HG02610 (cell line): ENCODE results near the gene CEP72.
"Not testable (repeated sequence)": the region's sequence is repeated elsewhere in the genome, so short reads cannot be mapped to it uniquely, and the experiment has no call there.

ENCODE experiments used
- ATAC-seq: cut with Tn5 transposase; IDR thresholded peaks from one replicate; pipeline ENCODE4 v1.9.1; 2021; ENCODE audit warnings: mild to moderate bottlenecking, moderate library complexity; ENCODE audit not compliant: unreplicated experiment

CEP72 gene

DNA sequence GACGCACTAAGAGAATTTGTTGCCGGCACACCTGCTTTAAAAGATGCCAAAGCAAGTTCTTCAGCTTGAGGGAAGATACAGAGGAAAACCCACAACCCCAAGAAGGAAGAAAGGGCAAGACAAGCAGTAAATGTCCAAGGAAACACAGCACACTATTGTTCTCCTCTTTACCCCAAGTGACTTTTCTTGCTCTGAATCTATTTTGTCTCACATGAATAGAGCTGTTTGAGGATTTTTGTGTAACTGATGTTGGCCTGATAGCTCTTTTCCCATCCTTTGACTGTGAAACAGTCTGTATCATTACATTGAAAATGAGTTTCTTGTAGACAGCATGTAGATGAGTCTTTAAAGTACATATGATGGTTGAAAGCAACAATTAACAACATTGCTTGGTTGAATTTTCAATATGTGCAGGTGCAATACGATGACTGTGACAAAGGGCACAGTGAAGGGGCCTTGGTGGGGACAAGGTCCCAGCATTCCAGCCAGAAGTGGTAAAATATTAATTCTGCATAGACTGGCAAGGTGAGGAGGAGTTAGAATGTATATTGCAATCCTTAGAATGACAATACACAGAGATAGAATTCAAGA lies 16.8 kb upstream of the CEP72 start:
- no peak for ATAC-seq

DNA sequence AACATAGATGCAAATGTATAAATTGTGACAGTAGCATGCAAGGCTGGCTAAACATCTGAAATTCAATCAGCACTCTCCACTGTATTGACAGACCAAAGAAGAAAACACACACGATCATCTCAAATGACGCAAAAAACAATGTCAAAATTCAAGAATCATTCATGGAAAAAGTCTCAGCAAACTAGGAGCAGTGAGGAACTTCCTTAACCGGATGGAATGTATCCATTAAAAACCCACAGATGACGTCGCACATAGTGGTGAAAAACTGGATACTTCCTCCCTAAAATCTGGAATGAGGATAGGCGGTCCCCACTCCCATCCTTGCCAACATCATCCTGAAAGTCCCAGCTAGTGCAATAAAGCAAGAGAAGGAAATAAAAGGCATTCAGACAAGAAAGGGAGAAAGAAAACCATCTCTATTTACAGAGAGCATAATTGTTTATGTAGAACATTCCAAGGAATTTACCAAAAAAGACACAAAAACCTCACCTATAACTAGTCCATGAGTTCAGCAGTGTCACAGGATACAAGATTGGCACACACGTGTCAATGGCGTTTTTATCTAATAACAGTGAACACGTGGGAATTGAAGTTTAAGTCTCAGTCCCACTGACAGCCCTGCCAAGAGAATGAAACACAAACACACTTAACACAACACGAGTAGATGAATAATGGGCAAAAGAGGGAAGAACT lies 14.1 kb upstream of the CEP72 start:
- ATAC-seq = no peak

DNA sequence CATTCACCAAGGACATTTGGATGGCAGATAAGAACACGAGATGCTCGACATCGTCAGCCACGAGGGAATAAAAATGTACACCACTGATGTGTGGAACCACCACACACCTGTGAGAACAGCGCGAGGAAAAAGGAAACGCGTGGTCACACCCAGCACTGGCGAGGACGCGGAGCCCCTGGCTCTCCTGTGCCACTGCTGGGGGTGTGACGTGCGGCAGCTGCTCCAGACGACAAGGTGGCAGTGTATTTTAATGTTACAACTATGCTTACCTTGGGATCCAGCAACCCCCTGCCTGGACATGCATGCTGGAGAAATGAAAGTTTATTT lies 13.6 kb upstream of the CEP72 start:
- ATAC-seq = no peak

DNA sequence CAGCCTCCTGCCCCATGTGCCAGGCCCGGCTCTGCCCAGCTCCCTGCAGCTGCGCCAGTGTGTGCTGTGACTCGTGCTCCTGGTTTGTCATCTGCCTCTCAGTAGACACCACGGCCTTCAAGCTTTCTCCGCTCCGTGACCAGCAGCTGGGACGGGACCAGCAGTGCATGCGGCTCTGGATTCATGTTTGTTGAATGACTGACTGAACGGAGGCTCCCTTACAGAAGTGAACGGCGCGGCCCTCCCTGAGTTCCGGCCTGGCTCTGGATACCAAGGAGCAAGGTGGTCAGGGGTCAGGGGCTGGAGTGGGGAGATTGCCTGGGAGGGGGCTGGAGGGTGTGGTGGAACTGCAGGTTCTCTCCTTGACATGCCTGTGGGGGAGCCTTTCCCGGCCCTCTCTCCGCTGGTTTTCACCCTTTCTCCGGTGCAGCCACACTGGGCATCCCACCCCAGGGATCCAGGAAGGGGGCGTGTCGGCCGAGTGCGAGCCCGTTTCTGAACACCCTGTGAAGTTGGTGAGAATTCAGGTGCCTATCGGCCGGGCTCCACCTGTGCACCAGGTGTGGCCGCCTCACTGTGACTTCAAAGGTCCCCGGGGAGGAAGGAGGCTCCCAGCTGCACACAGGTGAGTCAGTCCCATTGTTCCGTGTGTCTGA lies 11.1 kb upstream of the CEP72 start:
- ATAC-seq = no peak

DNA sequence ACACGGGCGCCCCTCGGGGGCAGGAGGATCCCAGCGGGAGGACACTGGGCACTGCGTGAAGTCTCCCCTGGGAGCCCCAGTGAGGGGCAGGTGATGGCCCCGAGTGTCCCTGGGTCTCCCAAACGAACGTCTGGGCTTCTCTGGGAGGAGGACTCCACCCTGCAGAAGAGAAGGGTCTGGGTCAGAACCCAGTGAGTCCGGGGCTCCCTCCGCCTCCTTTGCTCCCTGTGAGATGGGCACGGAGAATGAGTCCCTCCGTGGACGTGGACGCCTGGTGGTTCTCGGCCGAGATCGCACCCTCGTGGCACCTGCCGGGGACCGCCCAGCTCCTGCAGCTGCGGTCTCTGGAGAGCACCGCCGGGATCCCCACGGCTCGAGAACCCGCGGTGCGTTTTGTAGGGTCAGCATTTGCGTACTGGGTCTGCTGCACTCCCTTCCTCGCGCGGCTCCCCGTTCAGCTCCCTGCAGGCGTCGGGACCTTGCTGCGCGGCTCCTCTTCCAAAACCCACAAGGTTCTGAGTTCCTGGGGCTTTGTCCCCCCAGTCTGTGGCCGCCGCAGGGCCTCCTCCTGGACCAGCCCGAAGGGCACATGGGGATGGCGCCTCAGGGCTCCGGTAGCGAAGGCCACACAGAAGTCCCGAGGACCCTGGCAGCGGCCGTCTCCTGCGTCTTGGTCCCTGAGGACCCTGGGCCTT lies 10.2 kb upstream of the CEP72 start:
- ATAC-seq = no peak

DNA sequence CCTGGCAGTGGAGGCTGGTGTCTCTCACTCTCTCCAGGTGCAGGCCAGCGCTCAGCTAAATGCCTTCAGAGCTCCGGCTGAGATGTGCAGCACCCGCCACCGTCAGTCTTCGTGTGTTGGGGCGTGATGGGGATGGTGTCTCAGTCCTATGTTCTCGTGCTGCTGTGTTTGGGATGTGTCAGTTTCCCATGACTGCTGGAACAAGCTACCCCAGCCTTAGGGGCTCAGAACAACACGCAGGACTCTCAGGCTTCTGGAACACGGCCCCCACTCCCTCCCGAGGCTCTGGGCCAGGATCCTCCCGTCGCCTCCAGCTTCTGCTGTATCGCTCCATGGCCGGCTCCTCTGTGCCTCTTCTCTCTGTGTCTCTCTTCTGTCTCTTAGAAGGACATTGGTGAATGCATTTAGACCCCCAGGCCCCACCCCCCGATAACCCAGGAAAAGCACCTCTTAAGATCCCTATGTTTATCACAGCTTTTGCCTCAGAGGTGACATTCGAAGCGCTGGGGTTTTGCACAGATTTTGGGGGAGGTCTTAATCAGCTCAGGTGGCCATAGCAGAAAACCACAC lies 9.6 kb upstream of the CEP72 start:
- no peak for ATAC-seq

DNA sequence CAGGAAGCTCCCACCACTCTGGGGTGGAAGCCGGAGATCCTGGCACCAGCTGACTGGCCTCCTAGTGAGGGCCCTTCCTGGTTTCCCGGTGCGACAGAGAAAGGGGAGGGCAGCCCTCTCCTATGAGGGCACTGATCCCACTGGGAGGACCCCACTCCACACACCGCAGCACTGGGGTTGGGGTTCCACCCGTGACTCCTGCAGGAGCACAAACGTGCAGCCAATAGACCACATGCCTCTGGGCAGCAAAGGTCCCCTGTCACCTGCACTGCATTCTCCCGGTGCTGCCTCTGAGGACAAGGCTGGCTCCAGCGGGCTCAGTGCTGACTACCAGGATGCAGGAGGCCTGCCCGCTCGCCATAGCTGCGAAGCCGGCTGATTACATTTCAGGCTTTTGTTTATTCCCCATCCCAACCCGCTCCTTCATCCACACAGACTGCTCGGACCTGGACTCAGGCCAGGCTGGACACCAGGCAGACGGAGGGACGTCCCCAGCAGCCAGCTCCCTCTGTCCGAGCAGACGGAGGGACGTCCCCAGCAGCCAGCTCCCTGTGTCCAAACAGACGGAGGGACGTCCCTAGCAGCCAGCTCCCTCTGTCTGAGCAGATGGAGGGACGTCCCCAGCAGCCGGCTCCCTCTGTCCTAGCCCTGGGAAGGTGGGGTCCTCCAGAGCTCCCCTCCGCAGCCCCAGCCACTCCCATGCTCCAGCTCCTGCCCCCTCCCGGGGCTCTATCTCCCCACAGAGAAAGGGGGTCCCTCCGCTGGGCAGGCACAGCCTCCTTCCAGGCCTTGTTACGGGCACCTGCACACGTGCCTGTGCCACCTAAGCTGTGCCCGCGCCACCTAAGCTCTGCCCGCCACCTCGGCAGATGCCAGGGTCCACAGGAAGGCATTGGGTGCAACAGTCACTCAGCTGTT lies 8.8 kb upstream of the CEP72 start:
- no peak for ATAC-seq

DNA sequence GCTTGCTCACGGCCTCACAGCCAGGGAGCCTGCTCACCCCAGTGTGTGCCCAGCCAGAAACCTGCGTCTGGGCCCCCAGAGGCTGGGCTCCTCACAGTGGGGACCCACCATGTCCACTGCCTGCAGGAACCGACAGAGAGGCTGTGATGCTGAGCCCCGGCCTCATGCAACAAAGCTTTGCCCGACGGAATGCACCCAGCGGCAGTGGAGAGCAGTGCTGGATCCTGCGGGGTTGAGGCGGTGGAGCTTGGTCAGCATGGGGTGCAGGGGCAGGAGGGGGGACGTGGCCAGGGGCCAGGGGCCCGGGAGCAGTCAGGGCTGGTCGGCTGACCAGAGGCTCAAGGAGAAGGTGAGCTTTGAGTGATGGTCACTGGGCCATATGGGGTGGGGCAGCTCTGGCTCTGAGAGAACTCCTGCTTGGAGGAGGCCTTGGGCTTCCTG lies 7.7 kb upstream of the CEP72 start:
- no peak for ATAC-seq

DNA sequence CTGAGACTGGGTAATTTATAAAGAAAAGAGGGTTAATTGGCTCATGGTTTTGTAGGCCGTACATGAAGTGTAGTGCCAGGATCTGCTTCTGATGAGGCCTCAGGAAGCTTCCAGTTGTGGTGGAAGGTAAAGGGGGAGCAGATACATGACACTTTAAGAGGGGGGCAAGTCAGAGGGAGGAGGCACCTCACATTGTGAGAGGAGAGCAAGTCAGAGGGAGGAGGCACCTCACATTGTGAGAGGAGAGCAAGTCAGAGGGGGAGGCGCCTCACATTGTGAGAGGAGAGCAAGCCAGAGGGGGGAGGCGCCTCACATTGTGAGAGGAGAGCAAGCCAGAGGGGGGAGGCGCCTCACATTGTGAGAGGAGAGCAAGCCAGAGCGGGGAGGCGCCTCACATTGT lies 7.0 kb upstream of the CEP72 start:
- ATAC-seq = not testable (repeated sequence)

DNA sequence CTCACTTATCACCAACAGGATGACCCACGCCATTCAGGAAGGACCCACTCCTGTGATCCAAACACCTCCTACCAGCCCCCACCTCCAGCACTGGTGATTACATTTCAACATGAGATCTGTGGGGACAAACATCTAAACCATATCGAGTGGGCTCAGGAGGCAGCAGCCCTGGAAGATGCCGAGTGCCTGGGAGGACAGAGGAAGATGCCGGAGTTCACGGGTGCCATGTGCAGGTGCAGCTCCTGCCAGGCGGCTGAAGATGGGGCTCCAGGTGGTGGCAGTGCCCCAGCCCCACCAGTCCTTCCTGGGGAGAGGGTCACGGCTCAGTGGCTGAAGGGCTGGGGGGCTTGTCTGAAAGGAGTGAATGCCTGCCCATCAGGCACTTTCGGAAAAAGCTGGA lies 6.1 kb upstream of the CEP72 start:
- ATAC-seq = no peak

DNA sequence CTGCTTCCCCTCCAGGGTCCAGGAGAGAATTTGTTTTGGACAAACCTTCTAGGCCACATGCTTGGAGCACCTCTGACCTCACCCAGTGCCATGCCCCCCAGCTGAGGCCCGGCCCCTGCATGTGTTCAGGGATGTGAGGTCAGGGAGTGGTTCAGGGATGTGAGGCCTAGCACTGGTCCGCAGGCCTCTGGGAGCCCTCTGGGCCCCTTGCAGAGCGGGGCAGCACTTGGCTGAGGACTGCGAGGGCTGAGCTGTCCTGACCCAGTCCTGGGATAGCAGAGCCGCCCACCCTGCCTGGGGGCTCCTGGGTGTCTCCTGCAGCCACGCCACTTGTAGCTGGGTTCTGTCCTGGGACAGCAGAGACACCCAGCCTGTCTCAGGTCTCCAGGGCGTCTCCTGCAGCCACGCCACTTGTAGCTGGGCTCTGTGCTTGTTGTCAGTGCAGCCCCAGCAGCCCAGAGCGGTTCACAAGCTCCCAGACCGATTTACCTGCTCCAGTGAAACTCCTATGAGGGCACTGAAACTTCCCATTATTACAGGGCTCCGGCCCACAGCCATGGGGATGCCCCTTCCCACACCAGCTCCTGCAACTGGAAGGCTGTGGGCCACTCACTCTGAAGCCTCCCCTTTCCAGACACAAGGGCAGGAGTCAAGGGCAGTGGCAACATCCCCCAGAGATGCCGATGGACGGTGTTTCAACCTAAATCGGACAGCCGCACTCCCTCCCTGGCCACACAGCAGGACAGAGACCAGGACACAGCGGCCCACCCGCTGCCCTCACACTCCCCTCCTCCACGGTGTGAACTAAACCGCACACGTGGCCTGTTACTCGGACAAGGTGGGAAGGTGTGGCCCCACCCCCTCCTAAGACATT lies 5.4 kb upstream of the CEP72 start:
- no peak for ATAC-seq

DNA sequence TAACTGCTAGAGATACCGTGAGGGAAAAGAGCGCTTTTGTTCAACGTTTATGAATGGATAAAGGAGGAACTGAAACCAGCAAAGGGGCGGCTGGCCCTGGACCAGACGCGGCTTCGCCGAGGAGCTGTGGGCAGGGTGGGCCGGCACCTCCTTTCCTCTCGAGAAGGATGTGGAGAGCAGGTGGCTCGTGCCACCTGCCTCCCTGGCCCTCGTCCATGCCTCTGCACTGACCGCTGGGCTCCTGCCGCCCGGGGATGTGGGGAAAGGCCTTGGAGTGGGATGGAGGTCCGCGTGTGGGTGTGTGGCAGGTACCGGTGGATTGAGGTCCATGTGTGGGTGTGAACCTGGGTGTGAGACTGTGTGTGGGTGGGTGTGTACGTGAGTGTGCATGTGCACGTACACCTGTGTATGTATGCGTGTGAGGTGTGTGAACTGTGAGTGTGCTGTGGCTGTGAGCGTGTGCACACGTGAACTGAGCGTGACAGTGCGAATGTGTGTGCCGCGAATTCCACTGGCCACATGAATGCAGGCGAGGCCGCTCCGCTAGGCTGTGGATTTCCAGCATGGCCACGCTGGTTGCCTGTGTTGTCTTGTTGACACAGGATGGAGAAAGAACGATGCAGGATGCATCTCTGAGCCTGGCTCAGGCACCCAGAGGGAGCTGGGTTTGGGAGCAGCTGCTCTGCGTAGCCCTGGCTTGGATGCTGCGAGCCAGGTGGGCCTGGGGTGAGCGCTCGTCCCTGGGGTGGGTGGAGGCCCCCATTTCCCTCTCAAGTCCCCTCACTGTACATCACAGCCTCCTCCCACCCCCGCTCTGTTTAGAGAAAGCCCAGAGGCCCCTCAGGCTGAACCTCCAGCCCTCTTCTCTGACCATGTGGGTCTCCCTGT lies 4.4 kb upstream of the CEP72 start:
- peak; percentile 32 for ATAC-seq

DNA sequence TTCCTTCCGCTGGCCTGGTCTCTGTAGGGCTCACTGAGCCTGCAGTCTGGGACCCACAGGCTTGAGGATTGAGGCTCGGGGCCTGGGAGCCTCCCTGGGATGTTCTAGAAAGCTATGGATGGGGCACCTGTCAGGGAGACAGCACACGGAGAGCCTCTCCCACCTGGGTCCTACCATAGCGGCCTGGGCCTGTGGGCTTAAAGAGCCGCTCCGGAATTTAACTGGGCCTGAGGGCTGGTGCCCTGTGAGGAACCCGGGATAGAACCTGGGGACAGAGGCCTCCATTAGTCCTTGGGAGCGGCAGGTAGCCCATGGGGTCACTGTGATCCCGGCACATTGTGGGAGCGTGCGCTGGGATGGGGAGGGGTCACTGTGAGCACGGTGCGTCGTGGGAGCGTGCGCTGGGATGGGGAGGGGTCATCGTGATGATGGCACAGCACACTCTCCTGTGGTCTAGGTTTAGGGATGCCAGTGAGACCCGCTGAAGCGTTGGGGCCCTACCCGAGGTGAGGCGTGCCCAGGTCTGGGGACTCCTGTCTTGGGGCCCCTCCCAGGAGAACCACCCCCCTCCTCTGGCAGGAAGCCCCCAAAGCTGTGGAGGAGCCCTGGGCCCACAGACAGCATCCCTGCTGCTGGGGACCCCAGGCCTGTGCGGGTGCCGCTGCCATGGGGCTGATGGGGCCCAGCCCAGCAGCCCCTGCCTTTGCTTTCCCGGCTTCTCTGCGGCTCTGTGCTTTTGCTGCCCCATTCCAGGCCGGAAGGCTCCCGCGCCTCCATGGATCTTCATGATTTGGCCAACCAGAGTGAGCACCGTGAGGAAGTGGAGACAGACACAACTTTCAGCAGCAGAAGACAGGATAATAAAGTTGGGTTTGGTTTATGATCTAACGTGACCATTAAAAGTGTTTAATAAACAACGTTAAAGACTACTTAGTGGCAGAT lies 3.4 kb upstream of the CEP72 start:
- no peak for ATAC-seq

DNA sequence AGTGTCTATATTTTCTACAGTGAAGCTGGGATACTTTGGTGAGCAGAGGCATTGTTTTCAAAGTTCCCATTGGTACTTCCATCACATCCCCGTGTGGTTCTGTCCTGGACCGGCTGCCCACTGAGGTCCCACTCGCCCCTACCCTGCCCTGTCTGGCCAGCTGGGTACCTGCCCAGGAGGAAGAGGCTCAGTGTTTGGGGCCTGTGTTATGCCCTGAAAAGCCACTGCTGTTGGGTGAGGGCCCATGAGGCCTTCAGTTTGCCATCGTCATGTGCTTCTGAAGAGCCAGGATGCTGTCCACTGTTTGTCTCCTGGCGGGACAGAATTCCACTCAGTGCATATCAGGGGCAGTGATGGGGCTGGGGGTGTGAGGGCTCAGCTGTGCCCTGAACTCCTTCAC lies 2.6 kb upstream of the CEP72 start:
- ATAC-seq = no peak

DNA sequence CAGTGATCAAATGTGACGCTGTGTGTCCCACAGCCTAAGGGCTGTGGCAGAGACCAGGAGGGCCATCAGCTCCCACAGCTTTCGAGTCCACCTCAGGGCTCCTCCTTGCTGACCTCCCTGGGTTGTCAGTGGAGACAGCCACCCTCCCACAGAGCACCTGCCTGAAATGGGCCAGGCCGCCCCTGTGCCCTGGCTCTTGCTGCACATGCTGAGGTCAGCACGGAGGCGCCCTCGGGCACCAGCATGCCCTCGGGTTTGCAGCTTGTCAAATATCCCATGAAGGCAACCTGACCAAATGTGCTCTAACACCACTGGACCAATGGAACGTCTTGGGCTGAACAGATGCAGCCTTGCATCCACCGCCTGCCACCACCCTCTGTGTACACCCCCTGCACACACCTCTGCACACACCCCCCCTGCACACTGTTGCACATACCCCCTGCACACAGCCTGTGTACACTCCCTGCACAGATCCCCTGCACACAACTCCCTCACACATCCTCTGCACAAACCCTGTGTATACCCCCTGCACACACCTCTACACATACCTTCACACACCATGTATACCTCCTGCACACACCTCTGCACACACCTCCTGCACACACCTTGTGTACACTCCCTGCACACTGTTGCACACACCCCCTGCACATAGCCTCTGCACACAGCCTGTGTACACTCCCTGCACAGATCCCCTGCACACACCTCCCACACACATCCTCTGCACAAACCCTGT lies 2.0 kb upstream of the CEP72 start:
- ATAC-seq = no peak

DNA sequence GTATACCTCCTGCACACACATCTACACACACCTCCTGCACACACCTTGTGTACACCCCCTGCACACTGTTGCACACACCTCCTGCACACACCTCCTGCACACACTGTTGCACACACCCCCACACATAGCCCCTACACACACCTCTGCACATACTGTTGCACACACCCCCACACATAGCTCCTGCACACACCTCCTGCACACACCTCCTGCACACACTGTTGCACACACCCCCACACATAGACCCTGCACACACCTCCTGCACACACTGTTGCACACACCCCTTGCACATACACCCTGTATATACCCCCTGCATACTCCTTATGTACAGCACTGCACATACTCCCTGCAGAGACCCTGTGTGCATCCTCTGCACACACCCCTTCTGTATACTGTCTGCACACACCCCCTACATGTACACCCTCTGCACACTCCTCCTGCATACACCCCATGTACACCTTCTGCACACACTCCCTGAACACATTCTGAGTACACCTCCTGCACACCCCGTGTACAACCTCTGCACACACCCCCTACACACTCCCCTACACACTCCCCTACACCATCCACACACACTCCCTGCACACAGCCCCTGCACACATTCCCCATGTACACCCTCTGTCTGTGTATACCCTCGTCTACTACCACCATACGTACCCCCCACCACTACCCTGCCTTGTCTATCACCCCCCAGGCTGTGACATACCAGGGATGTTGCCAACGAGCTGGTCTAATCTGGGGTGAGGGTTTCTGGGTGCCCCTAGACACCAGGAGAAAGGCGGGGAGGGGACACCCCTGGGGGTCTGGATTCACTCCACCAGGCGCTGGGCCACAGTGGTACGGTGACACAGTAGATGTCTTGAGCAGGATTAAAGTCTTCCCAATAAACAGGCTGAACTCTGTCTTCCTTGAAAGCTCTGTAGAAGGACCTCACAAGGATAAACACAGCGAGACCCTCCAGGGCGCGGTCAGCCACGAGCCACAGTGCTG lies 1.1 kb upstream of the CEP72 start:
- ATAC-seq = no peak
